Measurements from ENCODE around the gene CAVIN4.

- TF ChIP-seq CC2D1A (CRISPR knock-in tag; IDR thresholded peaks at IDR 0.05) (no peak), CTCF (CRISPR knock-in tag; IDR thresholded peaks at IDR 0.05) (no peak), ZNF644 (CRISPR knock-in tag; IDR thresholded peaks at IDR 0.05; ENCODE audit: low read depth) (no peak)
These were observed at the start of gene CAVIN4 for GRCh38 chr9:100577776-100578448.

Measured in HepG2 (cell line).